HepG2 (cell line): Measurements from ENCODE around the gene PPP3CB.

Experiments
- ADNP ChIP-seq: sonication (generic); formaldehyde crosslinking; IDR thresholded peaks from 2 replicates; pipeline ENCODE4 v1.4.0; 2020; ENCODE audit warnings: missing genetic modification reagents
- BCL6 ChIP-seq: IDR thresholded peaks from 2 replicates; pipeline ENCODE4 v1.6.1; 2016; ENCODE audit warnings: missing genetic modification reagents, missing compliant biosample characterization
- CENPBD1 ChIP-seq: sonication (generic); formaldehyde crosslinking; IDR thresholded peaks from 2 replicates; pipeline ENCODE4 v1.8.0; 2022; ENCODE audit warnings: missing genetic modification reagents, low read depth, mild to moderate bottlenecking, borderline replicate concordance
- NFRKB ChIP-seq: fragments of 450-650 bp; IDR thresholded peaks from 2 replicates; pipeline ENCODE4 v1.6.1; 2017
- POLR2A ChIP-seq, 2 experiments: IDR thresholded peaks; 2 replicates each; pipeline ENCODE4 v1.6.1; 2011; ENCODE audit warnings: low read depth in 2 of 2, low read length in 2 of 2, mild to moderate bottlenecking in 1 of 2, moderate library complexity in 1 of 2; ENCODE audit not compliant: insufficient read depth in 1 of 2
- PPARG ChIP-seq: conservative IDR thresholded peaks from 2 replicates; pipeline ENCODE4 v1.6.1; 2016; ENCODE audit warnings: missing biosample characterization, missing genetic modification reagents
- THRA ChIP-seq: sonication (generic); formaldehyde crosslinking; IDR thresholded peaks from 2 replicates; pipeline ENCODE4 v1.4.0; 2020; ENCODE audit warnings: missing genetic modification reagents, borderline replicate concordance
- TF ChIP-seq, protein P1 (sequence below): sonication (generic); formaldehyde crosslinking; IDR thresholded peaks from 2 replicates; pipeline ENCODE4 v1.5.0; 2020; ENCODE audit warnings: mild to moderate bottlenecking, missing genetic modification reagents, moderate library complexity
- TF ChIP-seq, protein P2 (sequence below): sonication (generic); formaldehyde crosslinking; IDR thresholded peaks from 2 replicates; pipeline ENCODE4 v1.5.1; 2020; ENCODE audit warnings: missing genetic modification reagents, mild to moderate bottlenecking, borderline replicate concordance

DNA sequence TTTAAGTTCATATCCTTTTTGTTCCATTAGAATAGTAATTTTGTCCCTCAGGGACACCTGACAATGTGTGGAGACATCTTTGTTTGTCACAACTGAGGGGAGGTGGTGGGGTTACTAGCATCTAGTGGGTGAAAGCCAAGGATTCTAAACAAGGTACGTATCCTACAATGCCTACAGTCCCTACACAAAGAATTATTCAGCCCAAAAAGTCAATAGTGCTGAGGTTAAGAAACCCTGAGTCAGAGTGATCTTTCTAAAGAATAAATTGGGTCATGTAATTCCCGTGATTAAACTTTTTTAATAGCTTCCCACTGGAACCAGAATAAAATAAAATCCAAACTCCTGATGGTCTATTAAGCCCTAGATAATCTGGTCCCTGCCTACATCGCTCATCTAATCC is 79.3 kb downstream of the PPP3CB start:
- TF ChIP-seq ADNP (no peak), PPARG (CRISPR knock-in tag) (no peak), NFRKB (no peak), THRA (no peak), CENPBD1 (CRISPR knock-in tag) (no peak), POLR2A (IDR thresholded peaks at IDR 0.05; ENCODE audit: insufficient read depth in 1 of 2, low read depth in 2 of 2, low read length in 2 of 2) (no peak), BCL6 (CRISPR knock-in tag) (no peak)
- TF ChIP-seq, protein P1, sequence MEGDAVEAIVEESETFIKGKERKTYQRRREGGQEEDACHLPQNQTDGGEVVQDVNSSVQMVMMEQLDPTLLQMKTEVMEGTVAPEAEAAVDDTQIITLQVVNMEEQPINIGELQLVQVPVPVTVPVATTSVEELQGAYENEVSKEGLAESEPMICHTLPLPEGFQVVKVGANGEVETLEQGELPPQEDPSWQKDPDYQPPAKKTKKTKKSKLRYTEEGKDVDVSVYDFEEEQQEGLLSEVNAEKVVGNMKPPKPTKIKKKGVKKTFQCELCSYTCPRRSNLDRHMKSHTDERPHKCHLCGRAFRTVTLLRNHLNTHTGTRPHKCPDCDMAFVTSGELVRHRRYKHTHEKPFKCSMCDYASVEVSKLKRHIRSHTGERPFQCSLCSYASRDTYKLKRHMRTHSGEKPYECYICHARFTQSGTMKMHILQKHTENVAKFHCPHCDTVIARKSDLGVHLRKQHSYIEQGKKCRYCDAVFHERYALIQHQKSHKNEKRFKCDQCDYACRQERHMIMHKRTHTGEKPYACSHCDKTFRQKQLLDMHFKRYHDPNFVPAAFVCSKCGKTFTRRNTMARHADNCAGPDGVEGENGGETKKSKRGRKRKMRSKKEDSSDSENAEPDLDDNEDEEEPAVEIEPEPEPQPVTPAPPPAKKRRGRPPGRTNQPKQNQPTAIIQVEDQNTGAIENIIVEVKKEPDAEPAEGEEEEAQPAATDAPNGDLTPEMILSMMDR (CRISPR knock-in tag): no peak
- TF ChIP-seq, protein P2, sequence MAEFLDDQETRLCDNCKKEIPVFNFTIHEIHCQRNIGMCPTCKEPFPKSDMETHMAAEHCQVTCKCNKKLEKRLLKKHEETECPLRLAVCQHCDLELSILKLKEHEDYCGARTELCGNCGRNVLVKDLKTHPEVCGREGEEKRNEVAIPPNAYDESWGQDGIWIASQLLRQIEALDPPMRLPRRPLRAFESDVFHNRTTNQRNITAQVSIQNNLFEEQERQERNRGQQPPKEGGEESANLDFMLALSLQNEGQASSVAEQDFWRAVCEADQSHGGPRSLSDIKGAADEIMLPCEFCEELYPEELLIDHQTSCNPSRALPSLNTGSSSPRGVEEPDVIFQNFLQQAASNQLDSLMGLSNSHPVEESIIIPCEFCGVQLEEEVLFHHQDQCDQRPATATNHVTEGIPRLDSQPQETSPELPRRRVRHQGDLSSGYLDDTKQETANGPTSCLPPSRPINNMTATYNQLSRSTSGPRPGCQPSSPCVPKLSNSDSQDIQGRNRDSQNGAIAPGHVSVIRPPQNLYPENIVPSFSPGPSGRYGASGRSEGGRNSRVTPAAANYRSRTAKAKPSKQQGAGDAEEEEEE (CRISPR knock-in tag): no peak
